Ovary (tissue), 9 donors: ENCODE results near the gene UNC5A. TPM values are rescaled to one million over a fixed set of nuclear protein-coding genes. Genes with fewer than 3 reads are reported as not detected.

Experiments
- DNase-seq, 5 donors: peaks; one replicate each; pipeline ENCODE4 v3.0.0-alpha.2; 2019 to 2020
- H3K27ac ChIP-seq, 2 donors: fragments of 200-600 bp; one replicate each; pipeline versions ENCODE4 v1.5.1 to v1.8.0; 2019 to 2022
- H3K27me3 ChIP-seq: fragments of 200-600 bp; one replicate; pipeline ENCODE4 v1.8.0; 2022
- H3K36me3 ChIP-seq: fragments of 200-600 bp; sonication (generic); one replicate; pipeline ENCODE4 v1.5.1; 2019
- H3K4me1 ChIP-seq: one replicate; pipeline ENCODE4 v1.8.1; 2013; ENCODE audit warnings: mild to moderate bottlenecking, moderate library complexity; ENCODE audit not compliant: insufficient read depth
- H3K4me3 ChIP-seq: fragments of 200-600 bp; sonication (generic); one replicate; pipeline ENCODE4 v1.5.1; 2017
- H3K9me3 ChIP-seq, 2 donors: fragments of 200-600 bp in 1 of 2; sonication (generic) in 1 of 2; one replicate each; pipeline versions ENCODE4 v1.5.1 to v1.8.1; 2013 to 2019; ENCODE audit warnings: mild to moderate bottlenecking in 1 of 2, moderate library complexity in 1 of 2
- CTCF ChIP-seq, 3 donors: fragments of 450-650 bp in 2 of 3; fragments of 200-600 bp in 1 of 3; IDR thresholded peaks; one replicate each; pipeline versions ENCODE4 v1.5.1 to v1.8.0; 2016 to 2022; ENCODE audit warnings: antibody characterized with exemption in 3 of 3, mild to moderate bottlenecking in 1 of 3
- EP300 ChIP-seq: sonication (generic); formaldehyde crosslinking; IDR thresholded peaks from one replicate; pipeline ENCODE4 v1.6.1; 2017; ENCODE audit warnings: antibody characterized with exemption
- POLR2A ChIP-seq: fragments of 450-650 bp; IDR thresholded peaks from one replicate; pipeline ENCODE4 v1.6.1; 2017; ENCODE audit warnings: antibody characterized with exemption, mild to moderate bottlenecking, moderate library complexity
- WGBS, 3 donors: extraction: QIAGEN DNeasy Blood & Tissue Kit in 1 of 3; methylation state at CpG; one replicate each; pipeline versions ENCODE4 v1.1.5 to v1.1.7; 2013 to 2017; 5-methylcytosine and 5-hydroxymethylcytosine counted together
- intact Hi-C, 4 donors: fragments of 100-400 bp; cut with DNase I; formaldehyde crosslinking; loops; one replicate each; pipeline versions ENCODE4 v1.11.0 to v1.15.1; 2022 to 2023
- polyA plus RNA-seq, 2 donors: library from polyadenylated mRNA; stranded (reverse); fragments of 200-250 nt in 1 of 2; fragments of 350-450 nt in 1 of 2; fragmentation: Illumina TruSeq in 1 of 2; extraction: RNeasy Lipid Tissue Mini Kit (QIAGEN cat#74804) in 1 of 2; gene quantifications; one replicate each; pipeline ENCODE4 v1.2.3, GENCODE V29; 2013 to 2014
- total RNA-seq, 7 donors: library from RNA; depleted of rRNA in 2 of 7; stranded (reverse); fragments of >200 nt in 2 of 7; fragmentation: NEBNext Ultra II Directional in 3 of 7; extraction: Animal tissue kit (Norgen Biotek cat#: 25700) in 3 of 7; gene quantifications; one replicate each; pipeline versions ENCODE4 v1.1.0 to v1.2.4, GENCODE V29; 2016 to 2023
- donor health status: DM: no; HTN: no; CAD: no; lungs with moderate emphysema.
- donor health status: DM: no; HTN: no; CAD: no.
- donor health status: Bipolar disorder and iron deficiency.
- donor health status: DM: yes; HTN: yes; CAD: no.
- donor health status: DM: no; HTN: no; CAD: no.
- donor health status: DM: yes; HTN: yes; CAD: no.

Gene UNC5A
- total and polyA plus RNA-seq, 9 donors: 0.08 to 0.82 (median 0.26) TPM; not detected in 1

- WGBS, 3 donors: 77 to 84% (median 79%) methylated on average over 1 of the region's 1 CpG
- no peaks in the 10 kb centered on the region for H3K27me3 ChIP-seq
- TF ChIP-seq EP300: no peak
- TF ChIP-seq CTCF (IDR thresholded peaks at IDR 0.05): no peak
- no peak for TF ChIP-seq POLR2A
- H3K4me1 ChIP-seq: no peaks in the 10 kb centered on the region
- no peaks in the 10 kb centered on the region for H3K9me3 ChIP-seq
- H3K4me3 ChIP-seq: no peak overlapping the region
- intact Hi-C loops: no loop called here
- no peak overlapping the region for H3K27ac ChIP-seq
- DNase-seq: no peak
- no peaks in the 10 kb centered on the region for H3K36me3 ChIP-seq
Observed at GRCh38 chr5:176929654-176930053, 119.3 kb downstream of the UNC5A start.

Other genes starting within 250 kb of the UNC5A start
- gene GPRIN1, start 200.4 kb upstream of the UNC5A start, total RNA-seq: under 1 TPM; 0.08 to 0.32 (median 0.20) TPM
- under 1 TPM; 0.13 to 0.50 TPM for gene GPRIN1, start 200.4 kb upstream of the UNC5A start, polyA plus RNA-seq
- gene SNCB, start 180.0 kb upstream of the UNC5A start, total RNA-seq: not detected
- gene SNCB, start 180.0 kb upstream of the UNC5A start, polyA plus RNA-seq: under 1 TPM in 1 of 2 donors, not detected in 1; 0.13 TPM
- gene EIF4E1B, start 179.9 kb upstream of the UNC5A start, total RNA-seq: not detected
- under 1 TPM in 1 of 2 donors, not detected in 1; 0.61 TPM for gene EIF4E1B, start 179.9 kb upstream of the UNC5A start, polyA plus RNA-seq
- 10 to 100 TPM in 5 of 7 donors, 1 to 10 TPM in 2; 7.5 to 19.3 (median 14.9) TPM for gene TSPAN17, start 163.1 kb upstream of the UNC5A start, total RNA-seq
- 10 to 100 TPM; 14.5 to 28.5 TPM for gene TSPAN17, start 163.1 kb upstream of the UNC5A start, polyA plus RNA-seq
- 1 to 10 TPM in 5 of 7 donors, under 1 TPM in 2; 0.61 to 9.9 (median 2.3) TPM for gene HK3, start 88.8 kb downstream of the UNC5A start, total RNA-seq
- gene HK3, start 88.8 kb downstream of the UNC5A start, polyA plus RNA-seq: 1 to 10 TPM; 1.0 to 4.6 TPM
- 10 to 100 TPM; 43.4 to 80.2 (median 64.0) TPM for gene UIMC1, start 196.2 kb downstream of the UNC5A start, total RNA-seq
- 10 to 100 TPM; 34.9 to 39.2 TPM for gene UIMC1, start 196.2 kb downstream of the UNC5A start, polyA plus RNA-seq
- gene ZNF346, start 212.1 kb downstream of the UNC5A start, total RNA-seq: 10 to 100 TPM; 19.2 to 27.7 (median 24.2) TPM
- gene ZNF346, start 212.1 kb downstream of the UNC5A start, polyA plus RNA-seq: 10 to 100 TPM; 15.2 to 24.8 TPM